Vagina (tissue), 2 donors: ENCODE data around the gene CTNNA3.

Experiments
- POLR2A ChIP-seq, 2 donors: fragments of 450-650 bp; IDR thresholded peaks; one replicate each; pipeline ENCODE4 v1.6.1; 2017; ENCODE audit warnings: antibody characterized with exemption in 2 of 2, mild to moderate bottlenecking in 2 of 2, moderate library complexity in 2 of 2
- POLR2AphosphoS5 ChIP-seq, 2 donors: sonication (generic); formaldehyde crosslinking; IDR thresholded peaks; one replicate each; pipeline ENCODE4 v1.9.0; 2017; ENCODE audit warnings: antibody characterized with exemption in 2 of 2, mild to moderate bottlenecking in 2 of 2, low read depth in 1 of 2; ENCODE audit not compliant: insufficient read depth in 1 of 2
- TF ChIP-seq, protein P1 (sequence below), 3 experiments: fragments of 450-650 bp in 2 of 3; fragments of 200-600 bp in 1 of 3; sonication (generic) in 1 of 3; IDR thresholded peaks; one replicate each; pipeline ENCODE4 v1.5.1; 2017 to 2019; ENCODE audit warnings: antibody characterized with exemption in 3 of 3, mild to moderate bottlenecking in 2 of 3, moderate library complexity in 2 of 3

DNA sequence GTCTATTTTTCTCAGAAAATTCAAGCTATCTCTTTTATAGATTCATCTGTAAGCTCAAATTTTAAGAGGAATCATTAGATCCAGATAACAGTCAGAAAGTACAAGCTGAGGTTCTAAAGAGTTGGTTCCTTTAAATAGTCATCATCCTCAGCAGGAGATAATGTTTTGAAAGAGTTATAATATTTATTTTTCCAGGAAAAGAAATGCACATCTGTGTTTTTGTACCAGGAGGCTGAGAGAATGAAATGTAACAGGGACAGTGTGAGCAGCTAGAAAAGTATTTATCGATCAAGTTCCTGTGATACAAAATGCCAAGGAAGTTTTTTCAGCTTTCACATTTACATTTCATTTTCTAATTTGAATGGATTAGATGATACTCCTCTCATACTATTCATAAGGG lies 890.4 kb downstream of the CTNNA3 start:
- TF ChIP-seq, protein P1, sequence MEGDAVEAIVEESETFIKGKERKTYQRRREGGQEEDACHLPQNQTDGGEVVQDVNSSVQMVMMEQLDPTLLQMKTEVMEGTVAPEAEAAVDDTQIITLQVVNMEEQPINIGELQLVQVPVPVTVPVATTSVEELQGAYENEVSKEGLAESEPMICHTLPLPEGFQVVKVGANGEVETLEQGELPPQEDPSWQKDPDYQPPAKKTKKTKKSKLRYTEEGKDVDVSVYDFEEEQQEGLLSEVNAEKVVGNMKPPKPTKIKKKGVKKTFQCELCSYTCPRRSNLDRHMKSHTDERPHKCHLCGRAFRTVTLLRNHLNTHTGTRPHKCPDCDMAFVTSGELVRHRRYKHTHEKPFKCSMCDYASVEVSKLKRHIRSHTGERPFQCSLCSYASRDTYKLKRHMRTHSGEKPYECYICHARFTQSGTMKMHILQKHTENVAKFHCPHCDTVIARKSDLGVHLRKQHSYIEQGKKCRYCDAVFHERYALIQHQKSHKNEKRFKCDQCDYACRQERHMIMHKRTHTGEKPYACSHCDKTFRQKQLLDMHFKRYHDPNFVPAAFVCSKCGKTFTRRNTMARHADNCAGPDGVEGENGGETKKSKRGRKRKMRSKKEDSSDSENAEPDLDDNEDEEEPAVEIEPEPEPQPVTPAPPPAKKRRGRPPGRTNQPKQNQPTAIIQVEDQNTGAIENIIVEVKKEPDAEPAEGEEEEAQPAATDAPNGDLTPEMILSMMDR (IDR thresholded peaks at IDR 0.05) = no peak
- no peak for TF ChIP-seq POLR2A (IDR thresholded peaks at IDR 0.05)
- TF ChIP-seq POLR2AphosphoS5 (IDR thresholded peaks at IDR 0.05; ENCODE audit: insufficient read depth in 1 of 2, low read depth in 1 of 2) = no peak
